Spleen (tissue), 11 donors: ENCODE results near the gene TOMM6. TPM values are rescaled to one million over a fixed set of nuclear protein-coding genes. Genes with fewer than 3 reads are reported as not detected.

Experiments used
- DNase-seq: peaks from one replicate; pipeline ENCODE4 v3.0.0-alpha.2; 2020
- H3K27ac ChIP-seq, 8 donors: fragments of 200-600 bp; sonication (generic) in 7 of 8; 1 replicate in 4 of 8; 2 replicates in 4 of 8; pipeline versions ENCODE4 v1.5.0 to v1.8.0; 2016 to 2021; ENCODE audit warnings: inconsistent platforms in 4 of 8, mild to moderate bottlenecking in 4 of 8, moderate library complexity in 1 of 8
- H3K27me3 ChIP-seq, 7 donors: fragments of 200-600 bp; sonication (generic) in 6 of 7; replicated peaks in 1 of 7; 1 replicate in 4 of 7; 2 replicates in 3 of 7; pipeline versions ENCODE4 v1.5.0 to v1.8.0; 2016 to 2021; ENCODE audit warnings: inconsistent platforms in 3 of 7, mild to moderate bottlenecking in 1 of 7
- H3K36me3 ChIP-seq, 6 donors: fragments of 200-600 bp; sonication (generic) in 5 of 6; 1 replicate in 4 of 6; 2 replicates in 2 of 6; pipeline versions ENCODE4 v1.5.0 to v1.8.0; 2016 to 2021; ENCODE audit warnings: inconsistent platforms in 2 of 6
- H3K4me1 ChIP-seq, 6 donors: fragments of 200-600 bp; sonication (generic) in 5 of 6; 1 replicate in 3 of 6; 2 replicates in 3 of 6; pipeline versions ENCODE4 v1.5.0 to v1.8.0; 2016 to 2021; ENCODE audit warnings: inconsistent platforms in 3 of 6
- H3K4me3 ChIP-seq, 8 donors: fragments of 200-600 bp; sonication (generic) in 7 of 8; 1 replicate in 4 of 8; 2 replicates in 4 of 8; pipeline versions ENCODE4 v1.5.0 to v1.8.0; 2016 to 2021; ENCODE audit warnings: inconsistent platforms in 4 of 8, mild to moderate bottlenecking in 4 of 8, moderate library complexity in 2 of 8
- H3K9me3 ChIP-seq, 8 donors: fragments of 200-600 bp; sonication (generic) in 7 of 8; 1 replicate in 4 of 8; 2 replicates in 4 of 8; pipeline versions ENCODE4 v1.5.0 to v1.8.0; 2016 to 2021; ENCODE audit warnings: inconsistent platforms in 4 of 8
- POLR2A ChIP-seq, 3 donors: fragments of 450-650 bp; IDR thresholded peaks; one replicate each; pipeline ENCODE4 v1.5.1; 2017; ENCODE audit warnings: antibody characterized with exemption in 3 of 3, mild to moderate bottlenecking in 1 of 3
- POLR2AphosphoS5 ChIP-seq, 3 donors: sonication (generic); formaldehyde crosslinking; IDR thresholded peaks; one replicate each; pipeline ENCODE4 v1.5.1; 2017; ENCODE audit warnings: antibody characterized with exemption in 3 of 3
- WGBS, 5 donors: extraction: QIAGEN DNeasy Blood & Tissue Kit in 3 of 5; methylation state at CpG; one replicate each; pipeline versions ENCODE4 v1.1.5 to v1.1.7; 2013 to 2018; 5-methylcytosine and 5-hydroxymethylcytosine counted together
- intact Hi-C: fragments of 100-400 bp; cut with DNase I; formaldehyde crosslinking; loops from one replicate; pipeline ENCODE4 v1.15.0; 2023; ENCODE audit warnings: low total_unique reads
- polyA plus RNA-seq, 3 donors: library from polyadenylated mRNA; stranded (reverse); fragments of 200-250 nt; gene quantifications; one replicate each; pipeline ENCODE4 v1.2.1, GENCODE V29; 2013
- total RNA-seq, 7 donors: library from RNA; depleted of rRNA in 3 of 7; stranded (reverse); fragments of >200 nt in 3 of 7; fragmentation: NEBNext Ultra II Directional in 4 of 7; extraction: Animal tissue kit (Norgen Biotek cat#: 25700) in 4 of 7; gene quantifications; one replicate each; pipeline versions ENCODE4 v1.1.0 to v1.2.1, GENCODE V29; 2016 to 2021
- TF ChIP-seq, protein P1 (sequence below), 11 experiments: fragments of 200-600 bp in 7 of 11; fragments of 450-650 bp in 4 of 11; sonication (generic) in 4 of 11; IDR thresholded peaks in 8 of 11; conservative IDR thresholded peaks in 3 of 11; 1 replicate in 7 of 11; 2 replicates in 4 of 11; pipeline versions ENCODE4 v1.4.0 to v1.8.0; 2016 to 2021; ENCODE audit warnings: antibody characterized with exemption in 11 of 11, inconsistent platforms in 4 of 11, mild to moderate bottlenecking in 1 of 11
- donor health status: healthy with polysubstance abuse.
- donor health status: DM: no; HTN: no; CAD: no; lungs with moderate emphysema.
- donor health status: DM: no; HTN: no; CAD: no.
- donor health status: Bipolar disorder and iron deficiency.
- donor health status: healthy.
- donor health status: DM: no; HTN: no; CAD: no.
- donor health status: DM: yes; HTN: yes; CAD: no.

TOMM6 gene
- total and polyA plus RNA-seq, 10 donors, result 110 to 439 (median 137) TPM

DNA sequence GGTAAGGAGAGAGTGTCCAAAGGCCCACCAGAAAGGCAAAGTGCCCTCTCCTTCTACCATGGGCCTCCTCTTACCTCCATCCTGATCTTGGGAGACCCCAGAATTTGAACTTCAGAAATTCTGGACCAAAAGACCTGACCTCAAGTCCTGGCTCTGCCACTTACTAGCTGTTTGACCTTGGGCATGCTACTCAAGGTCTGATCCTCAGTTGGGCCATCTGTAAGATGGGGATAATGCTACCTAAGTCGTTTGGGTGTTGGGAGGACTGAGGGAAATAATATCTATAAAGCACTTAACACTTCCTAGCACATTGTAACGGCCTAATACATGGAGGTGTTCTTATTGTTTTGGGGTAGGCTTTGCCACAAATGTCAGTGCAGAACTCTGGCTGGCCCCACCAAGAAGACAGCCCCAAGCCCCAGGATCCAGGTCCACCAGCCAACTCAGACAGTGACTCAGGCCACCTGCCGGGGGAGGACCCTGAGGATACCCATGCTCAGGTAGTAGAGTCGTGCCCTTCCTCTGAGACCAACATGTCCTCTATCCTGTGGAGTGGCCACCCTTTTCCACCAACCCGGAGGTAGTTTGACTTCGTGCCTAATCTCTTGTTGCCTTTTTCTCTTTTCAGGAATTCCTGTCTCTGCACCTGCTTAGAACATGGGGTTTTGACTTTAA lies 4.3 kb upstream of the TOMM6 start:
- DNase-seq, result no peak
- peak overlapping the region in 3 of 8 donors; percentile 20 to 95 (median 47) for H3K27ac ChIP-seq
- peaks cover 0 to 7% (median 0%) of the 10 kb centered on the region in 7 donors for H3K27me3 ChIP-seq
- 73 to 78% (median 76%) methylated on average over 5 to 6 of the region's 6 CpGs for WGBS, 5 donors
- H3K4me3 ChIP-seq, result peak overlapping the region in 3 of 8 donors; percentile 6 to 93 (median 81)
- TF ChIP-seq POLR2A (IDR thresholded peaks at IDR 0.05), result no peak
- TF ChIP-seq POLR2AphosphoS5 (IDR thresholded peaks at IDR 0.05), result no peak
- TF ChIP-seq, protein P1, sequence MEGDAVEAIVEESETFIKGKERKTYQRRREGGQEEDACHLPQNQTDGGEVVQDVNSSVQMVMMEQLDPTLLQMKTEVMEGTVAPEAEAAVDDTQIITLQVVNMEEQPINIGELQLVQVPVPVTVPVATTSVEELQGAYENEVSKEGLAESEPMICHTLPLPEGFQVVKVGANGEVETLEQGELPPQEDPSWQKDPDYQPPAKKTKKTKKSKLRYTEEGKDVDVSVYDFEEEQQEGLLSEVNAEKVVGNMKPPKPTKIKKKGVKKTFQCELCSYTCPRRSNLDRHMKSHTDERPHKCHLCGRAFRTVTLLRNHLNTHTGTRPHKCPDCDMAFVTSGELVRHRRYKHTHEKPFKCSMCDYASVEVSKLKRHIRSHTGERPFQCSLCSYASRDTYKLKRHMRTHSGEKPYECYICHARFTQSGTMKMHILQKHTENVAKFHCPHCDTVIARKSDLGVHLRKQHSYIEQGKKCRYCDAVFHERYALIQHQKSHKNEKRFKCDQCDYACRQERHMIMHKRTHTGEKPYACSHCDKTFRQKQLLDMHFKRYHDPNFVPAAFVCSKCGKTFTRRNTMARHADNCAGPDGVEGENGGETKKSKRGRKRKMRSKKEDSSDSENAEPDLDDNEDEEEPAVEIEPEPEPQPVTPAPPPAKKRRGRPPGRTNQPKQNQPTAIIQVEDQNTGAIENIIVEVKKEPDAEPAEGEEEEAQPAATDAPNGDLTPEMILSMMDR (IDR thresholded peaks at IDR 0.05 in 8 of 11, conservative IDR thresholded peaks at IDR 0.05 in 3 of 11), result no peak
- H3K36me3 ChIP-seq, result peaks cover 0 to 20% (median 0%) of the 10 kb centered on the region in 6 donors
- H3K9me3 ChIP-seq, result no peaks in the 10 kb centered on the region
- intact Hi-C loops, result loop anchor here (5.0 kb wide), 1 partner anchor 264 kb away; no protein-coding TSS in a partner anchor
- peaks cover 26 to 86% (median 57%) of the 10 kb centered on the region in 6 donors for H3K4me1 ChIP-seq

DNA sequence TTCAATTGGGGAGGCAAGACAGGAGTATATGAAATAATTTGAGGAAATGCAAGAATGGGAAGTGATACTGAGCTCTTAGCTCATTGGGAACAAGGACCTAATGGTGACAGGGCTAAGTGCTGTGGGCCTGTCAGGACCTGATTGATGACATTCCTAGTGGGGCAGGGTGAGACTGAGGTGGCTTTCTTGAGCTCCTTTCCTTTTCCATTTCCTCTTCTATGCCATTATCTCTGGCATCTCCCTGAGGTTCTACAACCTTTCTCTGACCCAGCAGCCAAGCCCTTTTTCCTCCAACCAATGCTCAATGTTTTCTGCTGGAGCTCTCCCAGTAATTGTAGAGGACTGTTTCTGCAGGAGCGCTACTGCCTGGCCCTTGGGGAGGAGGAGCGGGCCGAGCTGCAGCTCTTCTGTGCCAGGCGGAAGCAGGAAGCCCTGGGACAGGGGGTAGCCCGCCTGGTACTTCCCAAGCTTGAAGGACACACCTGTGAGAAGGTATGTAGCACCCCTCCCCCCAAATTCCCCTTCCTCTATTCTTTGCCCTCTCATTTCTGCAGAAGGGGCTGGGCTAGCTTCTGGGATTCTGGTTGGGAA lies 2.8 kb upstream of the TOMM6 start:
- WGBS, 5 donors, result 62 to 78% (median 65%) methylated on average over 5 of the region's 5 CpGs
- no peak for DNase-seq
- intact Hi-C loops, result loop anchor here (5.0 kb wide), 1 partner anchor 263 kb away; no protein-coding TSS in a partner anchor
- no peaks in the 10 kb centered on the region for H3K9me3 ChIP-seq
- H3K4me3 ChIP-seq, result peak overlapping the region in 2 of 8 donors; percentile 79 to 91
- H3K4me1 ChIP-seq, result peaks cover 26 to 88% (median 59%) of the 10 kb centered on the region in 6 donors
- H3K27ac ChIP-seq, result peak overlapping the region in 4 of 8 donors; percentile 37 to 98 (median 96)
- H3K36me3 ChIP-seq, result peaks cover 0 to 32% (median 8%) of the 10 kb centered on the region in 6 donors
- H3K27me3 ChIP-seq, result peaks cover 0 to 7% (median 0%) of the 10 kb centered on the region in 7 donors
- TF ChIP-seq, protein P1 (IDR thresholded peaks at IDR 0.05 in 8 of 11, conservative IDR thresholded peaks at IDR 0.05 in 3 of 11), result no peak
- TF ChIP-seq POLR2A (IDR thresholded peaks at IDR 0.05) (no peak), POLR2AphosphoS5 (IDR thresholded peaks at IDR 0.05) (no peak)

DNA sequence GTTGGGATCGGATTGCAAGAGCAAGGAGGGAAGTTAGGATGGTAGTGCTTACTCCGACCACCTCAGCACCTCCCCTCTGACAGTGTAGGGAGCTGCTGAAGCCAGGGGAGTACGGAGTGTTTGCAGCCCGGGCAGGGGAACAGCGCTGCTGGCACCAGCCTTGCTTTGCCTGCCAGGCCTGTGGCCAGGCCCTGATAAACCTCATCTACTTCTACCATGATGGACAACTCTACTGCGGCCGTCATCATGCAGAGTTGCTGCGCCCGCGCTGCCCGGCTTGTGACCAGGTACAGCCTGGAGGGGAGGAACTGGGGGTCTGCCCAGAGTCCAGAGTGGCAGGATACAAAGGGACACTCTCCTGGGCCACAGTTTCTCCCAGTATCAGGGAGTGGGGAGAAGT lies 2.2 kb upstream of the TOMM6 start:
- Histone ChIP-seq H3K9me3 (no peaks in the 10 kb centered on the region), H3K27me3 (peaks cover 0 to 7% (median 0%) of the 10 kb centered on the region in 7 donors), H3K36me3 (peaks cover 0 to 37% (median 14%) of the 10 kb centered on the region in 6 donors), H3K4me1 (peaks cover 26 to 90% (median 61%) of the 10 kb centered on the region in 6 donors), H3K4me3 (peak overlapping the region in 2 of 8 donors; percentile 79 to 91), H3K27ac (peak overlapping the region in 5 of 8 donors; percentile 92 to 98 (median 95))
- peak; percentile 80 for DNase-seq
- WGBS, 5 donors, result 77 to 90% (median 83%) methylated on average over 11 of the region's 11 CpGs
- TF ChIP-seq POLR2AphosphoS5 (IDR thresholded peaks at IDR 0.05), result peak in 2 of 3 donors; percentile 5 to 8
- TF ChIP-seq POLR2A (IDR thresholded peaks at IDR 0.05), result no peak
- intact Hi-C loops, result no loop called here

DNA sequence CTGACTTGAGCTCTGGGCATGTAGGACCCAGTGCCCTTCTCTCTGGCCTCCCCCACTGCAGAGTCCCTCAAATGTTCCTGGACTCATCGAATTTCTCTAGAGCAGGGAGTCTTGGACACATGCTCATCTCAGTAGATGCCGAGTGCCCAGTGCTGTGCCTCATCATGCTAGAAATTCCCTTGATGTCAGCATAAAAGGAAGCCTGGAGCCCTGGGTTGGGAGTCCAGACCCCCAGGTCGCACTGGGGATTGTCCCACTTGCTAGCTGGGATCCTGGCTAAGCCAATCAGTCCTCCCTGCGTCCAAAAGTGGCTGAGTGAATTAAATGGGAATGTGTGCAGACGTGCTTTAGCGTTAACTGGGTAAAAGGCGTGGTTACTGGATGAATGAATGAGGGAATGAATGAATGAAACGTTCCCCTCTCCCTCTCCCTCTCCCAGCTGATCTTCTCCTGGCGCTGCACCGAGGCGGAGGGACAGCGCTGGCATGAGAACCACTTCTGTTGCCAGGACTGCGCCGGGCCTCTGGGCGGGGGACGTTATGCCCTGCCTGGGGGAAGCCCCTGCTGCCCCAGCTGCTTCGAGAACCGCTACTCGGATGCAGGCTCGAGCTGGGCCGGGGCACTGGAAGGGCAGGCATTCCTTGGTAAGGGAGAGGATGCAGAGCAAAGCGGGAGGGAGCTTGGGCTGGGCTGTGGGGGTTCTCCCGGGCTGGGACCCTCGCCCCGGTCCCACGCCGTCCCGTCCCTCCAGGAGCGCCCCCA lies 1.6 kb upstream of the TOMM6 start:
- Histone ChIP-seq H3K27ac (peak overlapping the region in 7 of 8 donors; percentile 89 to 98 (median 94)), H3K4me3 (peak overlapping the region; percentile 79 to 93 (median 90)), H3K27me3 (peaks cover 0 to 4% (median 0%) of the 10 kb centered on the region in 7 donors), H3K36me3 (peaks cover 0 to 44% (median 19%) of the 10 kb centered on the region in 6 donors), H3K4me1 (peaks cover 26 to 85% (median 59%) of the 10 kb centered on the region in 6 donors), H3K9me3 (no peaks in the 10 kb centered on the region)
- intact Hi-C loops, result no loop called here
- 27 to 43% (median 32%) methylated on average over 22 to 29 of the region's 29 CpGs for WGBS, 5 donors
- no peak for TF ChIP-seq POLR2AphosphoS5 (IDR thresholded peaks at IDR 0.05)
- TF ChIP-seq, protein P1 (IDR thresholded peaks at IDR 0.05 in 8 of 11, conservative IDR thresholded peaks at IDR 0.05 in 3 of 11), result no peak
- TF ChIP-seq POLR2A (IDR thresholded peaks at IDR 0.05), result no peak
- no peak for DNase-seq
